GM12864 (cell line): ENCODE data around the gene TXNL4B.

Experiments
- DNase-seq: peaks from one replicate; pipeline ENCODE4 v3.0.0-alpha.2; 2011; ENCODE audit warnings: low read depth
- H3K4me3 ChIP-seq: 2 replicates; pipeline ENCODE4 v1.5.1; 2011; ENCODE audit warnings: mild to moderate bottlenecking, low read depth, low read length, control low read depth
- CTCF ChIP-seq: IDR thresholded peaks from 2 replicates; pipeline ENCODE4 v1.5.1; 2011; ENCODE audit warnings: low read depth, mild to moderate bottlenecking, moderate library complexity, low read length, control low read depth, inconsistent platforms; ENCODE audit errors: missing control alignments

The TXNL4B gene

DNA sequence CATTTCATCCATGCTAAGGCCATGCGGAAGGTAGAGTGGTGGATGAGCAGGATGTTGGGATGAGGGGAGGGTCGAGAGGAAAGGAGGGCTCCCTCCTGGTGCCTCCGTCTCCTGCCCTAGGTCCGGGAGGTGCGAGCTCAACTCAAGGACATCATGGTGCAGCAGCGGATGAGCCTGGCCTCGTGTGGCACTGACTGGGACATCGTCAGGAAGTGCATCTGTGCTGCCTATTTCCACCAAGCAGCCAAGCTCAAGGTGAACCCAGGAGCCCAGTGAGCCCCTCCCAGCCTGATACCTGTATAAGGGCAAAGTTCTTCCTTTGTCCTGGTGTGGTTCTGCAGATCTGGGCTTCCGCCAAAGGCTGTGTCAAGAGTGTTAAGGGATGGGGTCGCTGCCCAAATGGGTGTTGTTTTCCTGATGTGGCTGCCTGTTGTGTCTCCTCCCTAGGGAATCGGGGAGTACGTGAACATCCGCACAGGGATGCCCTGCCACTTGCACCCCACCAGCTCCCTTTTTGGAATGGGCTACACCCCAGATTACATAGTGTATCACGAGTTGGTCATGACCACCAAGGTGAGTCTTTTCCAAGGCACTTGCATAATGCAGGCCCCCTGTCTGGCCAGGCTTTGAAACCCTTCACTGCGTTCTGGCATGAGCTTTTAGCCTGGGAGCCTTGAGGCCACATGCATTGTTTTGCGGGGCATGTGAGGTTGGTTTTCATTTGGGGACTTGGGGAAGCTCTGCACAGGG lies 15.1 kb upstream of the TXNL4B start:
- H3K4me3 ChIP-seq: no peak overlapping the region
- TF ChIP-seq CTCF: no peak
- DNase-seq: no peak

DNA sequence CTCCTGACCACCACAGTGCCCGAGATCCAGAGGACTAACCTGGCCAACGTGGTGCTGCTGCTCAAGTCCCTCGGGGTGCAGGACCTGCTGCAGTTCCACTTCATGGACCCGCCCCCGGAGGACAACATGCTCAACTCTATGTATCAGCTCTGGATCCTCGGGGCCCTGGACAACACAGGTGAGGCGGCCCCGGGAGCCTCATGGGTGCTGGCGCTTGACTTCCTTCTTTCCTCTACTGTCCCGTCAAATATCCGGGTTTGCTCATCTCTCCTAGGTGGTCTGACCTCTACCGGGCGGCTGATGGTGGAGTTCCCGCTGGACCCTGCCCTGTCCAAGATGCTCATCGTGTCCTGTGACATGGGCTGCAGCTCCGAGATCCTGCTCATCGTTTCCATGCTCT lies 14.0 kb upstream of the TXNL4B start:
- TF ChIP-seq CTCF: no peak
- H3K4me3 ChIP-seq: no peak overlapping the region
- DNase-seq: no peak

GRCh38 chr16:72105978-72106377 lies 12.6 kb upstream of the TXNL4B start:
- no peak overlapping the region for H3K4me3 ChIP-seq
- DNase-seq: no peak
- TF ChIP-seq CTCF: no peak

- TF ChIP-seq CTCF: no peak
- H3K4me3 ChIP-seq: no peak overlapping the region
- no peak for DNase-seq
These were observed 11.5 kb upstream of the TXNL4B start for GRCh38 chr16:72104905-72105304.

DNA sequence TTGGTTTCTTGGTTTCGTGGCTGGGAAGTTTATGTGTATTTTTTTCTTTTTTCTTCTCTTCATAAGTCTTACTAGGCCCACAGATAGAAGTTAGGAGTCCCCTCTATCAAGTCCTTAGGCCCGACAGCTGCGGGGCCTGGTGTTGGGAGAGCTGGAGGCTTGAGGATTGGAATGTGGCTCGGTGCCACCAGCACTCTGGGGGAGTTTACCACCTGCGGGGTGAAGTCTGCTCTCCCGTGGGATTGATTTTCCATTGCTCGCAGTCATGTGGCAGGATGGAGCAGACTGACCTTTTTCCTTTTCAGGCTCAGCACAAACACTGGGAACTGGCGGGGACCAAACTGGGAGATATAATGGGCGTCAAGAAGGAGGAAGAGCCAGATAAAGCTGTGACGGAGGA lies 7.8 kb upstream of the TXNL4B start:
- H3K4me3 ChIP-seq: no peak overlapping the region
- DNase-seq: no peak
- TF ChIP-seq CTCF: no peak

DNA sequence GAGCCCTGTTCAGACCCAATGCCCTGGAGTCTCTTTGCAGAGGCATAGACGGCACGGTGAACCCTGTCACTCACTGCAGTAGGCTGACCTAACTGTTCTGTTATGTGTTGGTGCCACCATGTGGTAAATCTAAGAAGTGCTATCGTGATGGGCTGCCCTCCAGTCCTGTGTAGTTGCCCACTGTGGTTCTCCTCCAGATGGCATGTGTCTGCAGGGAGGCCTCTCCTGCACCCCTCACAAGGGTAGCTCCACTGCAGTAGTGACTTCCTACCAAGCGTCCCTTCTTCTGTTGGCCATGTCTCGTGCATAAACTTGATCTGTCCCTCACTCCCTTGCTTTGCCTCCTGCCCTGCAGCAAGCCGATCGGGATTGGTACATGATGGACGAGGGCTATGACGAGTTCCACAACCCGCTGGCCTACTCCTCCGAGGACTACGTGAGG lies 6.0 kb upstream of the TXNL4B start:
- TF ChIP-seq CTCF: peak; percentile 70
- no peak overlapping the region for H3K4me3 ChIP-seq
- DNase-seq: peak; percentile 19

DNA sequence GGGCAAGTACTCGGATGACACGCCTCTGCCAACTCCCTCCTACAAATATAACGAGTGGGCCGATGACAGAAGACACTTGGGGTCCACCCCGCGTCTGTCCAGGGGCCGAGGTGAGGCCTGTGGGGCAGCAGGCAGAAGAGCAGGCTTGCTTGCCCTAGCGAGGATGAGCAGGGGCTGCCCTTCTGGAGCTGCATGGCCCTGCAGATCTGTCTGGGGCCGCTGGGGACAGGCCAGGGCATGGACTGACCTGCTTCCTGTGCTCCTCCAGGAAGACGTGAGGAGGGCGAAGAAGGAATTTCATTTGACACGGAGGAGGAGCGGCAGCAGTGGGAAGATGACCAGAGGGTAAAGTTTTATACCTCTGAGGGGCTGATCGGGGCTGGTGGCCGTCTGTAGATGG lies 5.5 kb upstream of the TXNL4B start:
- TF ChIP-seq CTCF: no peak
- DNase-seq: no peak
- no peak overlapping the region for H3K4me3 ChIP-seq
